Measurements from ENCODE around the gene ASB6. TPM values are rescaled to one million over a fixed set of nuclear protein-coding genes. Genes with fewer than 3 reads are reported as not detected.

The ASB6 gene
- total RNA-seq, 1 donor from 2014 or later, result 16.7 TPM

DNA sequence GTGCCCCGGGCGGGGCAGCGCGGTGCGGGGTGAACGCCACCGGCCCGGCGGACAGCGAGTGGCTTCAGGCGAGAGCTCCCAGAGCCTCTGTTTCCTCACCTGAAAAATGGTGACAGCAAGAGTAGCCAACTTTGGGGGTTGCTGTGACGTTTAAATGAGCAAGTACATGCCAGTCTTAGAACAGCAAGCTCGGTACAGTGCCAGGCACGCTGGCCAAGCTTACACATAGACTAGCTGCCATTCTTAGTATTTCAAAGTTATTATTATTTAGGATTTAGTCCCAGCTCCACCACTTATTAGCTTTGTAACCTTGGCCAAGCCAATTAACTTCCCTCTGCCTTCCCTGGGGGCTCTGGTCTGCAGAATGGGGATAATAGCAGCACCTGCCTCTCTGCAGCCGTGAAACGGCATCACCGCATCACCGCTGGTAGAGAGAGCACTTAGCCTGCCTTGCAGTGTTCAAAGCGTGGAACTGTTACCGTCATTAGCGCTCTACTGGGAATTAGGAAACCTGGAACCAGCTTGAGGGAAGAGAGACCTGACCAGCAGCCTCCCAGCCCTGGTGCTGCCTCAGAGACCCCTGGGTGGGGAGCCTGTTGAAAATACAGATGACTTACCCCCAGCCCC lies 21.2 kb downstream of the ASB6 start, which contains the start of gene C9orf50:
TSS of gene C9orf50 (minus strand) at position 433 of the 627 bp plus-strand sequence. CDS start 527 bp downstream, outside the sequence.
- no peaks in the 10 kb centered on the region for H3K36me3 ChIP-seq
- H3K4me3 ChIP-seq, result peak within 1 kb of the TSS; percentile 44
- intact Hi-C loops (cut with DNase I), result no loop called here
- H3K27me3 ChIP-seq, result peaks cover 11% of the 10 kb centered on the region
- no peaks in the 10 kb centered on the region for H3K9me3 ChIP-seq
- peaks cover 21% of the 10 kb centered on the region for H3K4me1 ChIP-seq
- H3K27ac ChIP-seq, result no peak within 1 kb of the TSS
- ATAC-seq (no peak), DNase-seq (no peak)
- TF ChIP-seq, protein P1, sequence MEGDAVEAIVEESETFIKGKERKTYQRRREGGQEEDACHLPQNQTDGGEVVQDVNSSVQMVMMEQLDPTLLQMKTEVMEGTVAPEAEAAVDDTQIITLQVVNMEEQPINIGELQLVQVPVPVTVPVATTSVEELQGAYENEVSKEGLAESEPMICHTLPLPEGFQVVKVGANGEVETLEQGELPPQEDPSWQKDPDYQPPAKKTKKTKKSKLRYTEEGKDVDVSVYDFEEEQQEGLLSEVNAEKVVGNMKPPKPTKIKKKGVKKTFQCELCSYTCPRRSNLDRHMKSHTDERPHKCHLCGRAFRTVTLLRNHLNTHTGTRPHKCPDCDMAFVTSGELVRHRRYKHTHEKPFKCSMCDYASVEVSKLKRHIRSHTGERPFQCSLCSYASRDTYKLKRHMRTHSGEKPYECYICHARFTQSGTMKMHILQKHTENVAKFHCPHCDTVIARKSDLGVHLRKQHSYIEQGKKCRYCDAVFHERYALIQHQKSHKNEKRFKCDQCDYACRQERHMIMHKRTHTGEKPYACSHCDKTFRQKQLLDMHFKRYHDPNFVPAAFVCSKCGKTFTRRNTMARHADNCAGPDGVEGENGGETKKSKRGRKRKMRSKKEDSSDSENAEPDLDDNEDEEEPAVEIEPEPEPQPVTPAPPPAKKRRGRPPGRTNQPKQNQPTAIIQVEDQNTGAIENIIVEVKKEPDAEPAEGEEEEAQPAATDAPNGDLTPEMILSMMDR (IDR thresholded peaks at IDR 0.05), result no peak

DNA sequence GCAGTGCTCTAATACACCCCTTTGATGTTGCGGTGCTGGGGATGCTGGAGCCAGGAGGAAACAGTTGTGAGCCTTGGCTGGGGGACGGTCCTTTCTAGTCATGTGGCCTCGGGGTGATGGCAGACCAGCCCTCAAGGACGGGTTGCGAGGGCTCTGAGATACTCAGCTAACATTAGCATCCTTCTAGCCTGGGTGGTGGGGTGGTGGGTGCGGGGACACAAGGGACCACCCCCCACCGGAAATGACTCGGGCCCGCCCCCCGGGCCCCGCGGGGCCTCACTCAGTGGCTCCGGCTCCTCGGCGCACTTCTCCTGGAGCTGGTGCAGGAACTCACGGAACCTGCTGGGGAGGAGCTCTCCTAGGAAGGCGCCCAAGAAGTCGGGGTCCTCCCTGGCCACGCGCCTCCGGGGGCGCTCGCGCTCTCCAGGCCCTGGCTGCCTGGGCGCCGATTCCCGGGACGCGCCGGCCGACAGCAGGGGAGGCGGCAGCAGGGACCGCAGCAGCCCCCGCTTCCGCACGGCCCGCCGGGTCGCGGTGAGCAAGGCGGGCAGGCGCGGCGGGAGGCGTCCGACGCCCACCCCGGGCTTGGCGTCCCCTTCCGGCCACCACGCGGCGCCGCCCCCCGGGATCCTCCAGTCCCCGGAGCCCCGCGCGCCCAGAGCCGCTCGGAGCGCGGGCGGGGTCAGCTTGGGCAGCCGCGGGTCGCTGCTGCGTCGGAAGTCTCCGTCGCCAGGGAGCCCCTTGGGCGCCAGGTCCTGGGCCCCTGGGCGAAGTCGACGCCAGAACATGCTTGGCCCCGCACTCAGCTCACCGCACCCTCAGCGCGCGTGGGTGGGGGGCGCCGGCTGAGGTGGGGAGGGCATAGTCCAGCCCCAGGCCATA lies 21.9 kb downstream of the ASB6 start:
- intact Hi-C loops (cut with DNase I), result loop anchor here (5.0 kb wide), 1 partner anchor 483 kb away; no protein-coding TSS in a partner anchor
- no peak for DNase-seq

DNA sequence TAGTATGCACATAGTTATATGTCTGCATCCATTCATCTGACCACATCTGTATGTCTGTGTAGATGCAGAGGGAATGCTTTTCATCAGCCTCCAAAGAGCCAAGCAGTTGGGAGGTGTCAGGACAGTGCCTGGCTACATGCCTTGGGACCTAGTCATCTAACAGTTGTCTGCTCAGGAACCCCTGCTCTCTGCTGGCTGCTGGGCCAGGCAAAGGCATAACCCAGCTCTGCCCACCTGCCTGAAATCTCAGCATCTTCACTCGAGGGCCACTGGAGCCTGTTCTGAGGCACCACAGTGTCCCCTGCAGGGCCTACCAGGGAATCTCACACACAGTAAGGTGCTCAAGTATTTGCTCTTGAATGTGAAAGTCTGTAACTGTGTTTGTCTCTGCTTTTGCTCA lies 24.8 kb downstream of the ASB6 start:
- peak; percentile 34 for ATAC-seq
- intact Hi-C loops (cut with DNase I), result loop anchor here (5.0 kb wide), 1 partner anchor 480 kb away; no protein-coding TSS in a partner anchor
- no peaks in the 10 kb centered on the region for H3K9me3 ChIP-seq
- TF ChIP-seq, protein P1 (IDR thresholded peaks at IDR 0.05), result peak; percentile 25
- H3K27ac ChIP-seq, result no peak overlapping the region
- no peak overlapping the region for H3K4me3 ChIP-seq
- DNase-seq, result no peak
- peaks cover 7% of the 10 kb centered on the region for H3K4me1 ChIP-seq
- peaks cover 11% of the 10 kb centered on the region for H3K27me3 ChIP-seq
- no peaks in the 10 kb centered on the region for H3K36me3 ChIP-seq

More for the DNA sequence above, 21.9 kb downstream of the ASB6 start:
- H3K27ac ChIP-seq, result no peak overlapping the region
- TF ChIP-seq, protein P1 (IDR thresholded peaks at IDR 0.05), result no peak
- peaks cover 13% of the 10 kb centered on the region for H3K4me1 ChIP-seq
- peaks cover 11% of the 10 kb centered on the region for H3K27me3 ChIP-seq
- no peaks in the 10 kb centered on the region for H3K36me3 ChIP-seq
- H3K9me3 ChIP-seq, result no peaks in the 10 kb centered on the region
- peak overlapping the region; percentile 44 for H3K4me3 ChIP-seq
- ATAC-seq, result peak; percentile 43

DNA sequence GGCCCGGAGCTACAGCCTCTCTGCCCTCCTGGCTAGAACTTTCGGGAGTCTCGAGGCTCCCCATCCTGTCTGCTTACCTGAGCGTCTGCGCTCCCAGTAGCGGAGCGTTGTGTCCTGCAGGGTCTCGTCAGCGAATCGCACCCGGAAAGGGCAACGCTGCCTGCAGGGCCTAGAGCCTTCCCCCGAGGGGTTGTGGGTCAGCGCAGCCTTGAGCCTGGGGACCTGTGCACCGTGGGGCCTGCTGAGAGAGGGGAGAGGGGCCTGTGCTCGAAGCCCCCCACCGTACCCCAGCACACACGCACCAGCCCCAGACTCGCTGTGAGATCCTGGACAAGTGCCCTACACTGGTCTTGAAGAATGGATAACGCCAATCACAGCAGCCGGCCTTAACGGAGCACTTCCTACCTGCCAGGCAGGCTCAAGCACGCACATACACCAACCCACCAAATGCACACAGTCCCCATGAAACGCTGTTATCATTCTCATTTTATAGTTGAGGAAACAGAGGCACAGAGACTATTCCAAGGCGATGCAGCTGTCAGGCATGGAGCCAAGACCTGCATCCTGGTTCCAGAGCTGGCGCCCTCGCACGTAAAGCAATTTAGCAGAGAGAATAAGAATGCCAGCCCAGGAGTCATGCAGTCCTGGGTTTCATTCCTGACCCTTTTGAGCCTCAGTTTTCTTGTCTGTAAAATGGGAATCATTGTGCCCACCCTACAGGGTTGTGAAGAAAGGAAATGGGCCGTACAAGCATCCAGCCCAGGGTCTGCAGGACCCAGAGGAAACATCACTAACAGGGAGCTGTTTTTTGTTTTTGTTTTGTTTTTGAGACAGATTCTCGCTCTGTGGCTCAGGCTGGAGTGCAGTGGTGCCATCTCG lies 26.3 kb downstream of the ASB6 start:
- TF ChIP-seq, protein P1 (IDR thresholded peaks at IDR 0.05), result no peak
- H3K27me3 ChIP-seq, result peaks cover 7% of the 10 kb centered on the region
- no peaks in the 10 kb centered on the region for H3K9me3 ChIP-seq
- no peaks in the 10 kb centered on the region for H3K36me3 ChIP-seq
- no peak overlapping the region for H3K4me3 ChIP-seq
- H3K27ac ChIP-seq, result no peak overlapping the region
- intact Hi-C loops (cut with DNase I), result loop anchor here (5.0 kb wide), 1 partner anchor 478 kb away; no protein-coding TSS in a partner anchor
- peaks cover 11% of the 10 kb centered on the region for H3K4me1 ChIP-seq
- ATAC-seq, result no peak
- DNase-seq, result no peak

DNA sequence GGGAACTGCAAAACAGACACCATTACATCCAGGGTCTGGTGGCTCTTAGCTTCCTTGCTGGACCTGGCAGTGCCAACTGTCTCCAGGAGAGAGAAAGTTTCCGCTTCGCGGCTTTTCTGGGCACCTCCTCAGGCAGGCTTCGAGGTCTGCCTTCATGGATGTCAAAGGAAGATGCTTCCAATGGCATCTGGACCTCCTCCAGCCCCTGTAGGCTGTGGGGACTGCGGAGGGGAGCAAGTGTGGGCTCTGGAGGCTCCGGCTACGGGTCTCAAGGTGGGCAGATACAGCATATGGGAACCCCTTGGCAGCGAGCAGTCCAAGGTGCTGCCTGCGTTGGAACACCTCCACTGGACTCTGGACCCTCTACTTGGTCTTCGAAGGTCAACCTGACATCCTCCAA lies 27.0 kb downstream of the ASB6 start:
- H3K36me3 ChIP-seq, result no peaks in the 10 kb centered on the region
- TF ChIP-seq, protein P1 (IDR thresholded peaks at IDR 0.05), result no peak
- DNase-seq (no peak), ATAC-seq (no peak)
- intact Hi-C loops (cut with DNase I), result loop anchor here (5.0 kb wide), 1 partner anchor 478 kb away; no protein-coding TSS in a partner anchor
- H3K27ac ChIP-seq, result no peak overlapping the region
- no peaks in the 10 kb centered on the region for H3K9me3 ChIP-seq
- H3K27me3 ChIP-seq, result peaks cover 7% of the 10 kb centered on the region
- peaks cover 8% of the 10 kb centered on the region for H3K4me1 ChIP-seq
- H3K4me3 ChIP-seq, result no peak overlapping the region
